ENCODE data around the gene MTR.

Gene MTR

DNA sequence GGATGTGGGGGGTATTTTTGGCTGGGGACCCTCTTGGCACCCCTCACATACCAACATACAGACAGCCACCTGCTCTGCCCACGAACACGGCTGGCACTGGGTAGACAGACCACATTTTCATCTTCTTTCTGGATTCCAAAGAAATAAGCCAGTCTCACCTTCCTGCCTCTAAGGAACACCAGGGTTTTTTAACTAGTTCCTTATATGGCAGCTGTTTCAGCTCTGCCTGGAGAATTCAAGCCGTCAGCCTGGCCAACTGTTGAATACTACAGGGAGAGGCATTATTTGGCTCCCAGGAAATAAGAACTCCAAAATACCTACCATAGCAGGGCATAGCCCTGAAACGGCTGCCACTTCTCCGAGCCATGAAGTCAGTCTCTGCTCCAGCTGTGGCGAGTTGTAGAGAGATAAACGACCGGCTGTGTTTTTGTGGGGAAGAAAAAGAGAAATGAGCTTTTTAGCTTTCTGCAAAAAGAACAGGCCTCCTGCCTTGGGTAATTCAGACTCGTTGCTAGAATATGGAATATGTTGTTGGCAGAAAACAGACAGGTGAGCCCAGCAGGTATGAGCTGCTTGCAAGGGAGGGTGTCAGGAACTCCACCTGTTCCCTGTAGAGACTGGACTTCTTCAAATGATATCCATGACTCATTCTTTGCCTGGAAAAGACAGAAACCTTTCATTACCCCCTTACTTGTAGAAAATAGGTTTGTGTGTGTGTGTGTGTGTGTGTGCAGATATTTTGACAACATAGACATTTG lies 157.3 kb downstream of the MTR start:
- DNase-seq (ENCODE audit: low read depth in 2 of 2): no peak

DNA sequence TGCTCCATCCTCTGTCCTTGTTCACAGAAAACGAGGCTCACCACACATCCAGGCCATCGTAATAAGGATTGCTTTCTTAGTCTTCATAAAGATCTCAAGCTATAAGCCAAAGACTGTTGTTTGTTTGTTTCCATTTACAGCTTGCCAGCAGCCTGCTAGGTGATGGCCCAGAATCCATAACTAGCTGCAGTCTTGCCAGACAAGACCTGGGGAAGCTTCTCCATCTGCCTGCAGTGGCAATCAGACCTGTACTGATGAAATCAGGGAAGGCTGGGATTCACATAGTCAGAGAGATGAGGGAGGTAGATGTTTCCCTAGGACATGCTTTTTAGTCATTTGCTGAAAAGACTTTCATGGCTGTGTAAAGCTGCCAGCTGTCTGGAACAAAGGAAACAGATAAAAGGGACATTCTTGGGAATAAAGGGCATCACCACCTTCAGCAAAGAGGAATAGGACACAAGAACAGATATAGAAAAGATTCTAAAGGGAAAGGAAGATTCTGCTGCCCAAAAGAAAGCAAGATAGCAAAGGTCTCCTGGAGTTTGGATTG lies 158.1 kb downstream of the MTR start:
- DNase-seq (ENCODE audit: low read depth in 2 of 2): no peak

Measured in fibroblast of skin of left biceps (primary cell).